Cardiac muscle cell (in vitro differentiated cells and primary cell): ENCODE measurements around the gene EPN3. TPM values are rescaled to one million over a fixed set of nuclear protein-coding genes. Genes with fewer than 3 reads are reported as not detected.

Experiments used
- DNase-seq, 2 donors: peaks; one replicate each; pipeline versions ENCODE4 v3.0.0 to v3.0.0-alpha.2; 2010 to 2017; ENCODE audit warnings: low read depth in 1 of 2, low spot score in 1 of 2
- H3K27ac ChIP-seq: fragments of 200-600 bp; sonication (generic); 2 replicates; pipeline ENCODE4 v1.5.1; 2016
- H3K27me3 ChIP-seq: fragments of 200-600 bp; sonication (generic); 2 replicates; pipeline ENCODE4 v1.6.0; 2016; ENCODE audit warnings: control low read depth
- H3K36me3 ChIP-seq: fragments of 200-600 bp; sonication (generic); 2 replicates; pipeline ENCODE4 v1.5.1; 2016; ENCODE audit warnings: control low read depth
- H3K4me1 ChIP-seq: fragments of 200-600 bp; sonication (generic); 2 replicates; pipeline ENCODE4 v1.8.1; 2017; ENCODE audit warnings: low read depth, mild to moderate bottlenecking, mixed run types
- H3K4me3 ChIP-seq: fragments of 200-600 bp; sonication (generic); 2 replicates; pipeline ENCODE4 v1.5.1; 2016; ENCODE audit warnings: mild to moderate bottlenecking
- H3K9me3 ChIP-seq: fragments of 200-600 bp; sonication (generic); 2 replicates; pipeline ENCODE4 v1.5.1; 2017; ENCODE audit warnings: low read depth, mild to moderate bottlenecking, control low read depth
- polyA plus RNA-seq: library from polyadenylated mRNA; unstranded; fragments of >200 nt; fragmentation: Nextera tagmentation; extraction: Ambion mirVana; gene quantifications from 2 replicates; pipeline ENCODE4 v1.2.1, GENCODE V29; 2016
- total RNA-seq: library from RNA; depleted of rRNA; stranded (reverse); fragments of >200 nt; gene quantifications from 2 replicates; pipeline ENCODE4 v1.2.3, GENCODE V29; 2016
- TF ChIP-seq, protein P1 (sequence below): IDR thresholded peaks from 2 replicates; pipeline ENCODE4 v1.5.1; 2012; ENCODE audit warnings: low read depth, mild to moderate bottlenecking, low read length

Gene EPN3
- total and polyA plus RNA-seq, 2 experiments from 2014 or later = 1.9 to 3.1 TPM

DNA sequence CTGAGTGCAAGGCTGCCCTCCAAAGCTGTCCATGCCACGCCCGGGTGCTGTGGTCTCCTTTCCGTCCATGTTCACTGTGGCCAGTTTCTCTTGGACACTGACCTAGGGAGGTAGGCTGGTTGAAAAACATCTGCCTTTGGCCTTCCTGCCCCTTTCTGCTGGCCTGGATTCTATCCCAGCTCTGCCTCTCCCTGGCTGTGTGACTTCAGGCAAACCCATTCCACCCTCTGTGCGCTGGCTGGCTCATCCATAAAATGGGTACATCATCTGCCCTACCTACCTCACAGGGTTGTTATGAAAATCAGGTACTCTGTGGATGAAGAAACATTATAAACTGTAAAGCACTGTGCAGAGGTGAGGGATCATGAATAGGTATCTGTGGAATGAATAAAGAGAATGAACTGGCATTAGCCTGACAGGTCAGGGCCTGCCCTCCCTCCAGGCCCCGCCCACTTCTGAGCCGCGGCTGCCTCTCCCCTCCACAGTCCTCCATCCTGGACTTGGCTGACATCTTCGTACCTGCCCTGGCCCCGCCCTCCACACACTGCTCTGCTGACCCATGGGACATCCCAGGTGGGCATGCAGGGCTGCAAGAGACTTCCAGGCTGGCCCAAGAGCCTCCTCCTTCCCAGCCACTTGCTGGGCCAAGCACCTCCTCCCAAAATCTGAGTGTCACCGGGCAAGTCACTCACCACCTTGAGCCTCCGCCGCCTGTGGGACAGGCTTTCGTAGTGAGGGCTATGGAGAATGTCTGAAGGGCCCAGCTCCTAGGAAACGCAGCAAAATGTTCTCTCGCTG, 7.4 kb downstream of the EPN3 start:
- Histone ChIP-seq H3K36me3 (no peaks in the 10 kb centered on the region), H3K27me3 (no peaks in the 10 kb centered on the region), H3K27ac (no peak overlapping the region), H3K9me3 (no peaks in the 10 kb centered on the region), H3K4me3 (no peak overlapping the region), H3K4me1 (peaks cover 12% of the 10 kb centered on the region)
- TF ChIP-seq, protein P1, sequence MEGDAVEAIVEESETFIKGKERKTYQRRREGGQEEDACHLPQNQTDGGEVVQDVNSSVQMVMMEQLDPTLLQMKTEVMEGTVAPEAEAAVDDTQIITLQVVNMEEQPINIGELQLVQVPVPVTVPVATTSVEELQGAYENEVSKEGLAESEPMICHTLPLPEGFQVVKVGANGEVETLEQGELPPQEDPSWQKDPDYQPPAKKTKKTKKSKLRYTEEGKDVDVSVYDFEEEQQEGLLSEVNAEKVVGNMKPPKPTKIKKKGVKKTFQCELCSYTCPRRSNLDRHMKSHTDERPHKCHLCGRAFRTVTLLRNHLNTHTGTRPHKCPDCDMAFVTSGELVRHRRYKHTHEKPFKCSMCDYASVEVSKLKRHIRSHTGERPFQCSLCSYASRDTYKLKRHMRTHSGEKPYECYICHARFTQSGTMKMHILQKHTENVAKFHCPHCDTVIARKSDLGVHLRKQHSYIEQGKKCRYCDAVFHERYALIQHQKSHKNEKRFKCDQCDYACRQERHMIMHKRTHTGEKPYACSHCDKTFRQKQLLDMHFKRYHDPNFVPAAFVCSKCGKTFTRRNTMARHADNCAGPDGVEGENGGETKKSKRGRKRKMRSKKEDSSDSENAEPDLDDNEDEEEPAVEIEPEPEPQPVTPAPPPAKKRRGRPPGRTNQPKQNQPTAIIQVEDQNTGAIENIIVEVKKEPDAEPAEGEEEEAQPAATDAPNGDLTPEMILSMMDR = no peak
- DNase-seq = no peak

DNA sequence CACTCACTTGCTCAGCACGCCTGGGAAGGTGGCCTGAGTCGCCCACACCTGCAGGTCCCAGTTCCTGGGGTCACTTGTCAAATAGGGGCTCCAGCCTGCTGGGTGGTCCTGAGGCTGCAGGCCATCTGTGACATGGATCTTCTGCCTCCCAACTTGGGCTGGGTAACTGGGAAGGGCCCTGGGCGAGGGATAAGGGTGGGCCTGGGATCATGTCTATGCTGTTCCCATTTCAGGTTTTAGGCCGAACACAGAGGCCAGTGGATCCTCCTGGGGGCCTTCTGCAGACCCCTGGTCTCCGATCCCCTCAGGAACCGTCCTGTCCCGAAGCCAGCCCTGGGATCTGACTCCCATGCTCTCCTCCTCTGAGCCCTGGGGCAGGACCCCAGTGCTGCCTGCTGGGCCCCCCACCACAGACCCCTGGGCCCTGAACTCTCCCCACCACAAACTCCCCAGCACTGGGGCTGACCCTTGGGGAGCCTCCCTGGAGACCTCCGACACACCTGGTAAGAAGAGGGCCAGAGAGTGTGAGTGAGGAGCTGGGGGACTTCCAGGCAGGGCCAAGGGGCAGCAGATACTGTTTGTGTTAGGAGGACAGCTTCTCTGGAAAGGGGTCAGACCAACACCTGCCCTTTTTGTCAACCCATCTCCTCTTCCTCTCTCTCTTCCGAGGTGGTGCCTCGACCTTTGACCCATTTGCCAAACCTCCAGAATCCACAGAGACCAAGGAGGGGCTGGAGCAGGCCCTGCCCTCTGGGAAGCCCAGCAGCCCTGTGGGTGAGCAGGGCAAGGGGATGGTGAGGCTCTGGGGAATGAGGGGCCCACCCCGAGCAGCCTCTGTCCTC, 8.2 kb downstream of the EPN3 start:
- Histone ChIP-seq H3K27me3 (no peaks in the 10 kb centered on the region), H3K9me3 (no peaks in the 10 kb centered on the region), H3K36me3 (no peaks in the 10 kb centered on the region), H3K4me1 (peaks cover 12% of the 10 kb centered on the region), H3K4me3 (no peak overlapping the region), H3K27ac (no peak overlapping the region)
- TF ChIP-seq, protein P1 = no peak
- DNase-seq = no peak

DNA sequence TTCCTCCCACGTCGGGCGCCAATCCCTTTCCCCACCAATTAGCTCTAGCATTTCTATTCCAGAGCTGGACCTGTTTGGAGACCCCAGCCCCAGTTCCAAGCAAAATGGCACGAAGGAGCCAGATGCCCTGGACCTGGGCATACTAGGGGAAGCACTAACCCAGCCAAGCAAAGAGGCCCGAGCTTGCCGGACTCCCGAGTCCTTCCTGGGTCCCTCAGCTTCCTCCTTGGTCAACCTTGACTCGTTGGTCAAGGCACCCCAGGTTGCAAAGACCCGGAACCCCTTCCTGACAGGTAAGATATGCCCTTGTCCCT, 8.8 kb downstream of the EPN3 start:
- no peak for DNase-seq
- peaks cover 12% of the 10 kb centered on the region for H3K4me1 ChIP-seq
- no peaks in the 10 kb centered on the region for H3K36me3 ChIP-seq
- TF ChIP-seq, protein P1 = no peak
- peak overlapping the region; percentile 33 for H3K4me3 ChIP-seq
- no peaks in the 10 kb centered on the region for H3K27me3 ChIP-seq
- H3K9me3 ChIP-seq = no peaks in the 10 kb centered on the region
- H3K27ac ChIP-seq = no peak overlapping the region

DNA sequence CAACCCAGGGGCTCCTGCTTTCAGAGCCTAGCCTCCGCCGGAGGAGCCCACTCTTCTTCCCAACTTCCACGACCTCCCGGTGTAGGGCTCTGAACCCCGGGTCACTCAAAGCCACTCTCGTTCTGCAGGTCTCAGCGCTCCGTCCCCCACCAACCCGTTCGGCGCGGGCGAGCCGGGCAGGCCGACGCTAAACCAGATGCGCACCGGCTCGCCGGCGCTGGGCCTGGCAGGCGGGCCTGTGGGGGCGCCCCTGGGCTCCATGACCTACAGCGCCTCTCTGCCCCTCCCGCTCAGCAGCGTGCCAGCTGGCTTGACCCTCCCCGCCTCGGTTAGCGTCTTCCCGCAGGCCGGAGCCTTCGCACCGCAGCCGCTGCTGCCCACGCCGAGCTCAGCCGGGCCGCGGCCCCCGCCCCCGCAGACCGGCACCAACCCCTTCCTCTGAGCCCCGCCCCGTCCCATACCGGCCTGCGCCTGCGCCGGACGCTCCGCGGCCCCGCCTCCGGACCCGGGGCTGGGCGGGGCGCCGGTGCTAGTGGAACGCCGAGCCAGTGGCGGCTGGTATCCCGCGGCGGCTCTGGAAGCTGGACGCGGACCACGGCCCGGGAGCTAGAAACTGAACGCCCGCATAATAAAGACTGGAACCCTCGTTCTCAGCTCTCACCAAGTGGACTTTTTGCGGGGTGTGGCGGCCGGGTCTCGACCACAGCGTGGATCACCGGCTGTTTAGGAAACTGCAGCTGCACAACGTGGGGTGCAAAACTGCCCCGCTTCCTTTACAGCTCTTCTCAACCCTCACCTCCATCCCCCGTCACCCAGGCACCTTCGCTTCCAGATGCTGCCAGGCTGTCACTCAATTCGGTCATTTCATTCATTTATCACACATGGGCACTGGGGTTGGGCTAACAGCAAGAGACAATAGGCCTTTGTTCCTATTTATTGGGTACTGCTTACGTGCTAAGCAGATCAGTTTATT, 9.5 kb downstream of the EPN3 start:
- H3K36me3 ChIP-seq = no peaks in the 10 kb centered on the region
- no peaks in the 10 kb centered on the region for H3K27me3 ChIP-seq
- H3K9me3 ChIP-seq = no peaks in the 10 kb centered on the region
- TF ChIP-seq, protein P1 = peak; percentile 16
- H3K4me1 ChIP-seq = peaks cover 12% of the 10 kb centered on the region
- DNase-seq = peak; percentile 87 to 95
- no peak overlapping the region for H3K27ac ChIP-seq
- H3K4me3 ChIP-seq = peak overlapping the region; percentile 33
